Calu3 (cell line): Measurements from ENCODE around the gene CENPU. TPM values are rescaled to one million over a fixed set of nuclear protein-coding genes. Genes with fewer than 3 reads are reported as not detected.

ENCODE experiments used
- BruUV-seq: library from RNA; stranded (reverse); fragments of 400-500 nt; replicated peaks from 2 replicates; lab custom pipeline; 2021; lab: Mats Ljungman, UMichigan
- CTCF ChIA-PET: fragments of 300-600 bp; sonication (Branson Sonifier 250); formaldehyde crosslinking; loops from one replicate; lab custom pipeline; 2022; ENCODE audit warnings: antibody characterized with exemption; lab: Charles Lee
- DNase-seq: peaks from one replicate; pipeline ENCODE4 v3.0.0; 2022
- H3K27ac Mint-ChIP-seq: one replicate; pipeline ENCODE4 v1.8.0; 2022; ENCODE audit warnings: mixed read lengths; ENCODE audit not compliant: unreplicated experiment
- H3K27me3 Mint-ChIP-seq: one replicate; pipeline ENCODE4 v1.8.0; 2022; ENCODE audit warnings: mixed read lengths; ENCODE audit not compliant: unreplicated experiment
- H3K36me3 Mint-ChIP-seq: one replicate; pipeline ENCODE4 v1.8.0; 2022; ENCODE audit warnings: mild to moderate bottlenecking, moderate library complexity, mixed read lengths; ENCODE audit not compliant: insufficient read depth, unreplicated experiment
- H3K4me1 Mint-ChIP-seq: one replicate; pipeline ENCODE4 v1.8.0; 2022; ENCODE audit warnings: mild to moderate bottlenecking, low read depth, mixed read lengths; ENCODE audit not compliant: unreplicated experiment
- H3K4me3 Mint-ChIP-seq: one replicate; pipeline ENCODE4 v1.8.0; 2022; ENCODE audit warnings: mild to moderate bottlenecking, low read depth, moderate library complexity, mixed read lengths; ENCODE audit not compliant: unreplicated experiment
- H3K9me3 Mint-ChIP-seq: one replicate; pipeline ENCODE4 v1.8.0; 2022; ENCODE audit warnings: low read depth, mixed read lengths; ENCODE audit not compliant: unreplicated experiment
- CTCF ChIP-seq: fragments of 200-600 bp; IDR thresholded peaks from one replicate; pipeline ENCODE4 v1.8.0; 2022; ENCODE audit warnings: antibody characterized with exemption; ENCODE audit not compliant: unreplicated experiment
- intact Hi-C: fragments of 100-400 bp; cut with micrococcal nuclease; formaldehyde crosslinking; loops from one replicate; pipeline ENCODE4 v1.10.0; 2022; ENCODE audit not compliant: unreplicated experiment
- total RNA-seq: library from RNA; stranded (reverse); gene quantifications from 2 replicates; pipeline ENCODE4 v1.2.3, GENCODE V29; 2022

Gene CENPU
- total RNA-seq, 1 experiment from 2014 or later: 79.2 TPM

GRCh38 chr4:184769141-184769765 is 35.4 kb upstream of the CENPU start:
- no peaks in the 10 kb centered on the region for H3K4me1 Mint-ChIP-seq
- no peak overlapping the region for H3K27ac Mint-ChIP-seq
- no peak overlapping the region for H3K4me3 Mint-ChIP-seq
- CTCF ChIA-PET: no interaction called here
- no TSS peak for BruUV-seq
- no peaks in the 10 kb centered on the region for H3K36me3 Mint-ChIP-seq
- DNase-seq: no peak
- H3K9me3 Mint-ChIP-seq: no peaks in the 10 kb centered on the region
- intact Hi-C loops: no loop called here
- TF ChIP-seq CTCF: no peak
- no peaks in the 10 kb centered on the region for H3K27me3 Mint-ChIP-seq

- H3K4me3 Mint-ChIP-seq: no peak overlapping the region
- H3K27ac Mint-ChIP-seq: no peak overlapping the region
- DNase-seq: no peak
- BruUV-seq: no TSS peak
- no peaks in the 10 kb centered on the region for H3K27me3 Mint-ChIP-seq
- H3K9me3 Mint-ChIP-seq: no peaks in the 10 kb centered on the region
- no peaks in the 10 kb centered on the region for H3K4me1 Mint-ChIP-seq
- no peak for TF ChIP-seq CTCF
- no peaks in the 10 kb centered on the region for H3K36me3 Mint-ChIP-seq
- CTCF ChIA-PET: no interaction called here
- intact Hi-C loops: no loop called here
Observed at GRCh38 chr4:184768296-184768695, 34.4 kb upstream of the CENPU start.

- CTCF ChIA-PET: interaction anchor here (0.7 kb wide), 1 partner anchor 82 kb away, joined by 7 read pairs; no protein-coding TSS in a partner anchor
- H3K4me1 Mint-ChIP-seq: no peaks in the 10 kb centered on the region
- DNase-seq: no peak
- no peak for TF ChIP-seq CTCF
- no peaks in the 10 kb centered on the region for H3K27me3 Mint-ChIP-seq
- intact Hi-C loops: no loop called here
- no peaks in the 10 kb centered on the region for H3K36me3 Mint-ChIP-seq
- no peaks in the 10 kb centered on the region for H3K9me3 Mint-ChIP-seq
- BruUV-seq: no TSS peak
- H3K27ac Mint-ChIP-seq: no peak overlapping the region
- H3K4me3 Mint-ChIP-seq: no peak overlapping the region
Observed at GRCh38 chr4:184766446-184766845, 32.5 kb upstream of the CENPU start.

- no peaks in the 10 kb centered on the region for H3K36me3 Mint-ChIP-seq
- no TSS peak for BruUV-seq
- no peaks in the 10 kb centered on the region for H3K4me1 Mint-ChIP-seq
- DNase-seq: no peak
- no peak overlapping the region for H3K27ac Mint-ChIP-seq
- no peak for TF ChIP-seq CTCF
- intact Hi-C loops: no loop called here
- H3K4me3 Mint-ChIP-seq: no peak overlapping the region
- no peaks in the 10 kb centered on the region for H3K27me3 Mint-ChIP-seq
- no peaks in the 10 kb centered on the region for H3K9me3 Mint-ChIP-seq
- CTCF ChIA-PET: no interaction called here
Observed at GRCh38 chr4:184765473-184766340, 31.8 kb upstream of the CENPU start.
